Esophagus muscularis mucosa (tissue), 4 donors: Measurements from ENCODE around the gene COX6A2. TPM values are rescaled to one million over a fixed set of nuclear protein-coding genes. Genes with fewer than 3 reads are reported as not detected.

Experiments used
- DNase-seq: peaks from one replicate; pipeline ENCODE4 v3.0.0-alpha.2; 2017; ENCODE audit errors: extremely low spot score
- H3K27ac ChIP-seq, 4 donors: fragments of 200-600 bp; sonication (generic); replicated peaks in 1 of 4; 1 replicate in 3 of 4; 2 replicates in 1 of 4; pipeline ENCODE4 v1.5.1; 2016 to 2019; ENCODE audit warnings: mild to moderate bottlenecking in 1 of 4
- H3K27me3 ChIP-seq, 4 donors: fragments of 200-600 bp; sonication (generic); one replicate each; pipeline versions ENCODE4 v1.5.1 to v1.6.0; 2016 to 2019
- H3K36me3 ChIP-seq, 4 donors: fragments of 200-600 bp; sonication (generic); one replicate each; pipeline ENCODE4 v1.5.1; 2016 to 2019
- H3K4me1 ChIP-seq, 4 donors: fragments of 200-600 bp; sonication (generic); one replicate each; pipeline ENCODE4 v1.5.1; 2016 to 2019
- H3K4me3 ChIP-seq, 4 donors: fragments of 200-600 bp; sonication (generic); 1 replicate in 2 of 4; 2 replicates in 2 of 4; pipeline ENCODE4 v1.5.1; 2016 to 2019; ENCODE audit warnings: mild to moderate bottlenecking in 4 of 4, moderate library complexity in 1 of 4
- H3K9me3 ChIP-seq, 4 donors: fragments of 200-600 bp; sonication (generic); 1 replicate in 3 of 4; 2 replicates in 1 of 4; pipeline ENCODE4 v1.5.1; 2016 to 2019
- EP300 ChIP-seq: sonication (generic); formaldehyde crosslinking; IDR thresholded peaks from one replicate; pipeline ENCODE4 v1.6.1; 2017; ENCODE audit warnings: antibody characterized with exemption
- POLR2A ChIP-seq: fragments of 450-650 bp; IDR thresholded peaks from one replicate; pipeline ENCODE4 v1.6.1; 2017; ENCODE audit warnings: antibody characterized with exemption, moderate library complexity, mild to moderate bottlenecking, low read depth
- POLR2AphosphoS5 ChIP-seq, 2 donors: sonication (generic); formaldehyde crosslinking; IDR thresholded peaks; one replicate each; pipeline ENCODE4 v1.6.1; 2017; ENCODE audit warnings: antibody characterized with exemption in 2 of 2
- WGBS: methylation state at CpG from one replicate; pipeline ENCODE4 v1.1.5; 2018; 5-methylcytosine and 5-hydroxymethylcytosine counted together
- intact Hi-C: fragments of 100-400 bp; cut with DNase I; formaldehyde crosslinking; loops from one replicate; pipeline ENCODE4 v1.15.1; 2023
- total RNA-seq, 4 donors: library from RNA; depleted of rRNA; stranded (reverse); fragments of >200 nt; gene quantifications; one replicate each; pipeline versions ENCODE4 v1.1.0 to v1.2.1, GENCODE V29; 2016
- TF ChIP-seq, protein P1 (sequence below), 3 experiments: fragments of 200-600 bp in 2 of 3; fragments of 450-650 bp in 1 of 3; sonication (generic) in 2 of 3; IDR thresholded peaks; one replicate each; pipeline ENCODE4 v1.5.1; 2017 to 2019; ENCODE audit warnings: antibody characterized with exemption in 3 of 3, mild to moderate bottlenecking in 2 of 3, moderate library complexity in 1 of 3

COX6A2 gene
- total RNA-seq, 4 donors from 2014 or later: 1.3 TPM; not detected in 3

- WGBS: 79% methylated on average over 6 of the region's 9 CpGs
- Histone ChIP-seq H3K9me3 (peaks cover 0 to 13% (median 0%) of the 10 kb centered on the region in 4 donors), H3K27me3 (peaks cover 0 to 28% (median 0%) of the 10 kb centered on the region in 4 donors), H3K36me3 (no peaks in the 10 kb centered on the region), H3K27ac (no peak overlapping the region), H3K4me3 (no peak overlapping the region), H3K4me1 (no peaks in the 10 kb centered on the region)
- intact Hi-C loops: no loop called here
- no peak for DNase-seq
- TF ChIP-seq POLR2AphosphoS5 (IDR thresholded peaks at IDR 0.05) (no peak), EP300 (no peak), POLR2A (no peak)
- TF ChIP-seq, protein P1, sequence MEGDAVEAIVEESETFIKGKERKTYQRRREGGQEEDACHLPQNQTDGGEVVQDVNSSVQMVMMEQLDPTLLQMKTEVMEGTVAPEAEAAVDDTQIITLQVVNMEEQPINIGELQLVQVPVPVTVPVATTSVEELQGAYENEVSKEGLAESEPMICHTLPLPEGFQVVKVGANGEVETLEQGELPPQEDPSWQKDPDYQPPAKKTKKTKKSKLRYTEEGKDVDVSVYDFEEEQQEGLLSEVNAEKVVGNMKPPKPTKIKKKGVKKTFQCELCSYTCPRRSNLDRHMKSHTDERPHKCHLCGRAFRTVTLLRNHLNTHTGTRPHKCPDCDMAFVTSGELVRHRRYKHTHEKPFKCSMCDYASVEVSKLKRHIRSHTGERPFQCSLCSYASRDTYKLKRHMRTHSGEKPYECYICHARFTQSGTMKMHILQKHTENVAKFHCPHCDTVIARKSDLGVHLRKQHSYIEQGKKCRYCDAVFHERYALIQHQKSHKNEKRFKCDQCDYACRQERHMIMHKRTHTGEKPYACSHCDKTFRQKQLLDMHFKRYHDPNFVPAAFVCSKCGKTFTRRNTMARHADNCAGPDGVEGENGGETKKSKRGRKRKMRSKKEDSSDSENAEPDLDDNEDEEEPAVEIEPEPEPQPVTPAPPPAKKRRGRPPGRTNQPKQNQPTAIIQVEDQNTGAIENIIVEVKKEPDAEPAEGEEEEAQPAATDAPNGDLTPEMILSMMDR (IDR thresholded peaks at IDR 0.05): no peak
Measured at GRCh38 chr16:31397701-31398100, 30.5 kb downstream of the COX6A2 start.

DNA sequence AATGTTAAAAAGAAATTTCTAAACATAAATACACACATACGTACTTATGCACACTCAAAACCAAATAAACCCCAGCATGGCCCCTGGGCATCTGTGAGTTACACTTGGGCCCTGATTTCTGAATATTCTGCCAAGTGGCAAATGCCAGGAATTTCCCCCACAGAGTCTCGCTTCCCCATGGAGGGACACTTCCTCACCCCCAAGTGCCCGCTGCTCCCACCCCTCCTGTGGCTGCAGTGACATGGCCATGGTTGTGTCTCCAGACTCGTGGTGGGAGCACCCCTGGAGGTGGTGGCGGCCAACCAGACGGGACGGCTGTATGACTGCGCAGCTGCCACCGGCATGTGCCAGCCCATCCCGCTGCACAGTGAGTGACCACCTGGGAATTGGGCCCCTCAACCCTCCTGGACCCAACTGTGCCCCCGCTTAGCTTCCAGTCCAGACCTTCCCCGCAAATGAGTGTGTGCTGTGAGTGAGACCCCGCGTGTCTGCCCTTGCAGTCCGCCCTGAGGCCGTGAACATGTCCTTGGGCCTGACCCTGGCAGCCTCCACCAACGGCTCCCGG is 31.0 kb downstream of the COX6A2 start:
- TF ChIP-seq, protein P1 (IDR thresholded peaks at IDR 0.05): no peak
- TF ChIP-seq EP300 (no peak), POLR2AphosphoS5 (IDR thresholded peaks at IDR 0.05) (no peak), POLR2A (no peak)

GRCh38 chr16:31395647-31396046 is 32.5 kb downstream of the COX6A2 start:
- intact Hi-C loops: no loop called here
- WGBS: 57% methylated on average over 6 of the region's 6 CpGs
- no peaks in the 10 kb centered on the region for H3K4me1 ChIP-seq
- no peak overlapping the region for H3K4me3 ChIP-seq
- DNase-seq: no peak
- peaks cover 0 to 28% (median 0%) of the 10 kb centered on the region in 4 donors for H3K27me3 ChIP-seq
- H3K36me3 ChIP-seq: no peaks in the 10 kb centered on the region
- H3K27ac ChIP-seq: no peak overlapping the region
- TF ChIP-seq, protein P1 (IDR thresholded peaks at IDR 0.05): no peak
- no peak for TF ChIP-seq EP300
- no peak for TF ChIP-seq POLR2A
- no peak for TF ChIP-seq POLR2AphosphoS5 (IDR thresholded peaks at IDR 0.05)
- H3K9me3 ChIP-seq: peaks cover 0 to 13% (median 0%) of the 10 kb centered on the region in 4 donors

More for the DNA sequence above, 31.0 kb downstream of the COX6A2 start:
- H3K27me3 ChIP-seq: peaks cover 0 to 28% (median 0%) of the 10 kb centered on the region in 4 donors
- H3K4me3 ChIP-seq: no peak overlapping the region
- H3K4me1 ChIP-seq: no peaks in the 10 kb centered on the region
- H3K9me3 ChIP-seq: peaks cover 0 to 13% (median 0%) of the 10 kb centered on the region in 4 donors
- DNase-seq: no peak
- intact Hi-C loops: no loop called here
- no peak overlapping the region for H3K27ac ChIP-seq
- 80% methylated on average over 11 of the region's 18 CpGs for WGBS
- H3K36me3 ChIP-seq: no peaks in the 10 kb centered on the region

- H3K9me3 ChIP-seq: no peaks in the 10 kb centered on the region
- no peak within 1 kb of the TSS for H3K4me3 ChIP-seq
- 65% methylated on average over 5 of the region's 5 CpGs for WGBS
- intact Hi-C loops: no loop called here
- no peak for DNase-seq
- H3K27me3 ChIP-seq: peaks cover 0 to 39% (median 0%) of the 10 kb centered on the region in 4 donors
- H3K4me1 ChIP-seq: no peaks in the 10 kb centered on the region
- no peak within 1 kb of the TSS for H3K27ac ChIP-seq
- TF ChIP-seq, protein P1 (IDR thresholded peaks at IDR 0.05): no peak
- TF ChIP-seq POLR2AphosphoS5 (IDR thresholded peaks at IDR 0.05) (no peak), POLR2A (no peak), EP300 (no peak)
- H3K36me3 ChIP-seq: no peaks in the 10 kb centered on the region
Measured at GRCh38 chr16:31393056-31393455, 35.1 kb downstream of the COX6A2 start, which contains the start of gene ITGAD. Gene ITGAD (plus strand): TSS chr16:31393335. CDS start chr16:31393361, 26 bp downstream.
